Measurements from ENCODE around the gene HMCN1.

The HMCN1 gene

DNA sequence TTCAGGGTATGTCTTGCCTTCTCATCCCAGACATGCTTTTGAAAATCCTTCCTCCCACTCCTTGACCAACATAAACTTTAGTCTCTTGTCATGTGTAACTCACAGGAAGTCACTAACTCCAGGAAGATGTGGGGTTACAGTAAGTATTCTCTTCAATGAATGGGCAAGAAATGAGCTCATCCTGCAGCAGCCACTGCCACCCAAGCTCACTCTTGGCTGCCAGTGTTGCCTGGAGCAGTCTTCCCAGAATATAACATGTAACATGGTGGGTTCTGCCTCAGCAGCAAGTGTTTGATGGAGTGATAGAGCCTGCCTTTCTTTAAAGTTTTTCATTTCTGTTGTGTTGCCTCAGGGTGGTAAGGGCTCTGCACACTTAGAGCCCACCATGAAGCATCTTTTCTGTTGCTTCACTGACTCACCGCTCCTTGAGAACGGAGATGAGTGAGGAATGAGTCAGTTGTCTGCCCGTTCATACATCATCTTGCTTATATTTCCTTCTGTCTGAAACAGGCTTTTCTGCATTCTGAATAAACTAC lies 453.9 kb downstream of the HMCN1 start:
- Histone ChIP-seq H3K9me3 (ENCODE audit: severe bottlenecking) (no peaks in the 10 kb centered on the region), H3K27me3 (ENCODE audit: insufficient read depth, poor library complexity, severe bottlenecking) (no peaks in the 10 kb centered on the region), H3K27ac (ENCODE audit: poor library complexity, severe bottlenecking) (peak overlapping the region; percentile 97), H3K36me3 (ENCODE audit: low read depth) (no peaks in the 10 kb centered on the region), H3K4me3 (ENCODE audit: severe bottlenecking) (no peak overlapping the region), H3K4me1 (ENCODE audit: insufficient read depth, poor library complexity, severe bottlenecking) (peaks cover 39% of the 10 kb centered on the region)
- TF ChIP-seq, protein P1, sequence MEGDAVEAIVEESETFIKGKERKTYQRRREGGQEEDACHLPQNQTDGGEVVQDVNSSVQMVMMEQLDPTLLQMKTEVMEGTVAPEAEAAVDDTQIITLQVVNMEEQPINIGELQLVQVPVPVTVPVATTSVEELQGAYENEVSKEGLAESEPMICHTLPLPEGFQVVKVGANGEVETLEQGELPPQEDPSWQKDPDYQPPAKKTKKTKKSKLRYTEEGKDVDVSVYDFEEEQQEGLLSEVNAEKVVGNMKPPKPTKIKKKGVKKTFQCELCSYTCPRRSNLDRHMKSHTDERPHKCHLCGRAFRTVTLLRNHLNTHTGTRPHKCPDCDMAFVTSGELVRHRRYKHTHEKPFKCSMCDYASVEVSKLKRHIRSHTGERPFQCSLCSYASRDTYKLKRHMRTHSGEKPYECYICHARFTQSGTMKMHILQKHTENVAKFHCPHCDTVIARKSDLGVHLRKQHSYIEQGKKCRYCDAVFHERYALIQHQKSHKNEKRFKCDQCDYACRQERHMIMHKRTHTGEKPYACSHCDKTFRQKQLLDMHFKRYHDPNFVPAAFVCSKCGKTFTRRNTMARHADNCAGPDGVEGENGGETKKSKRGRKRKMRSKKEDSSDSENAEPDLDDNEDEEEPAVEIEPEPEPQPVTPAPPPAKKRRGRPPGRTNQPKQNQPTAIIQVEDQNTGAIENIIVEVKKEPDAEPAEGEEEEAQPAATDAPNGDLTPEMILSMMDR (IDR thresholded peaks at IDR 0.05; ENCODE audit: poor library complexity, severe bottlenecking): no peak
- DNase-seq (ENCODE audit: low spot score) (peak; percentile 74), ATAC-seq (ENCODE audit: low read depth) (peak; percentile 95)

DNA sequence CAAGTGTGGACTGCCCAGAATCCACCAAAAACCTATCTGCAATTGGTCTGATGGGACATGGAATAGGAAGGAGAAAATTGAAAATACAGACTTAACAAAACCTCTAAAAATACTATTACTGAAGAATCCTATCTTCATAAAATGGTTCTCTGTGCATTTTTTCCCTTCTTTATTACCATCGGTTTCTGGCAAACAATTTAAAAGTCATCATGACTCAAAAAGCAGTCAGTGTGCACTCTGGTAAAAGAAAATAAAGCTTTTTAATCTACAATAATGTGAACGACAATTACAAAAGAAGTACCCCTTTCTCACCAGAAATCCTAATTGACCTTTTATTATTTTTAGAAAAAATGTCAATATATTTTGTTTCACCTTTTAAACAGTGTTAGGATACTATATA lies 454.5 kb downstream of the HMCN1 start:
- H3K9me3 ChIP-seq (ENCODE audit: severe bottlenecking): no peaks in the 10 kb centered on the region
- H3K4me1 ChIP-seq (ENCODE audit: insufficient read depth, poor library complexity, severe bottlenecking): peaks cover 33% of the 10 kb centered on the region
- ATAC-seq (ENCODE audit: low read depth): peak; percentile 31; the same call in 2 of the 3 replicates
- H3K27me3 ChIP-seq (ENCODE audit: insufficient read depth, poor library complexity, severe bottlenecking): no peaks in the 10 kb centered on the region
- no peak for DNase-seq (ENCODE audit: low spot score)
- H3K4me3 ChIP-seq (ENCODE audit: severe bottlenecking): no peak overlapping the region
- H3K36me3 ChIP-seq (ENCODE audit: low read depth): no peaks in the 10 kb centered on the region
- TF ChIP-seq, protein P1 (IDR thresholded peaks at IDR 0.05; ENCODE audit: poor library complexity, severe bottlenecking): no peak
- peak overlapping the region; percentile 97 for H3K27ac ChIP-seq (ENCODE audit: poor library complexity, severe bottlenecking)

DNA sequence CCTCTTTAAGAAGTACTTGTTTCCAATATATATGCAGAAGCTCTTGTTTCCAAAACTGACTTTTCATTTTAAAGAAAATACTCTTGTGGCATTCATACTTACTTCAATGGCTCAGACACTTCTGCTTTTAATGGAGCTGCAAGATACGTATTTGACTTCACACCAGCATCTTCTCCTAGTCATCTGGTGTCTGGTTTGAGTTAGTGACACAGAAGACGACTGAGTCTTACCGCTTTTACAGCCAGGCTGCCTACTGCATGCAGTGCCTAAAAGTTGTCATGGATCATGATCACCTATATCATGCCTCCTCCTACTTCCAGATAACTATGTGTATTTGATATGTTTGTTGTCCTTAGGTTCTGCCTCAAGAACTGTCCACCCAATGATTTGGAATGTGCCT lies 455.0 kb downstream of the HMCN1 start:
- Histone ChIP-seq H3K36me3 (ENCODE audit: low read depth) (no peaks in the 10 kb centered on the region), H3K27me3 (ENCODE audit: insufficient read depth, poor library complexity, severe bottlenecking) (no peaks in the 10 kb centered on the region), H3K27ac (ENCODE audit: poor library complexity, severe bottlenecking) (peak overlapping the region; percentile 97), H3K9me3 (ENCODE audit: severe bottlenecking) (no peaks in the 10 kb centered on the region), H3K4me3 (ENCODE audit: severe bottlenecking) (no peak overlapping the region), H3K4me1 (ENCODE audit: insufficient read depth, poor library complexity, severe bottlenecking) (peaks cover 28% of the 10 kb centered on the region)
- TF ChIP-seq, protein P1 (IDR thresholded peaks at IDR 0.05; ENCODE audit: poor library complexity, severe bottlenecking): no peak
- no peak for ATAC-seq (ENCODE audit: low read depth)
- no peak for DNase-seq (ENCODE audit: low spot score)

DNA sequence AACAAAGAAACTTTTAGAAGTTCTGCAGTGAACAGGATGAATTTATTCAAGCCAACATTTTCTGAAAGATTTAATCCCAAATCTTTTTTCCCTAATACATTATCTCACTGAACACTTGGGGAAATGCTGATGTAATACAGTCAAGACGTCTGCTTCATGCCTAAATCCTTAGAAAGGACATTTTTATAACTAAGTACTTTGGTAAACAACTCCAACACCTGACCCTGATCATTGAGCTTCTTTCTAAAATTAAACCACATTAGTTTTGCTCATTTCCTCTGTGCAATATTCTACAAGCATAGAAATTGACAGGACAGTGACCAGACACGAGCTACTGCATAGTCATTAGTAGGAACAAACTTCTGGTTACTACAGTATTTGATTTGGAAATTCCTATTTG lies 457.3 kb downstream of the HMCN1 start:
- DNase-seq (ENCODE audit: low spot score): no peak
- no peak for ATAC-seq (ENCODE audit: low read depth)
- Histone ChIP-seq H3K27me3 (ENCODE audit: insufficient read depth, poor library complexity, severe bottlenecking) (no peaks in the 10 kb centered on the region), H3K36me3 (ENCODE audit: low read depth) (no peaks in the 10 kb centered on the region), H3K9me3 (ENCODE audit: severe bottlenecking) (no peaks in the 10 kb centered on the region), H3K4me1 (ENCODE audit: insufficient read depth, poor library complexity, severe bottlenecking) (peaks cover 23% of the 10 kb centered on the region), H3K27ac (ENCODE audit: poor library complexity, severe bottlenecking) (no peak overlapping the region), H3K4me3 (ENCODE audit: severe bottlenecking) (no peak overlapping the region)
- TF ChIP-seq, protein P1 (IDR thresholded peaks at IDR 0.05; ENCODE audit: poor library complexity, severe bottlenecking): no peak

DNA sequence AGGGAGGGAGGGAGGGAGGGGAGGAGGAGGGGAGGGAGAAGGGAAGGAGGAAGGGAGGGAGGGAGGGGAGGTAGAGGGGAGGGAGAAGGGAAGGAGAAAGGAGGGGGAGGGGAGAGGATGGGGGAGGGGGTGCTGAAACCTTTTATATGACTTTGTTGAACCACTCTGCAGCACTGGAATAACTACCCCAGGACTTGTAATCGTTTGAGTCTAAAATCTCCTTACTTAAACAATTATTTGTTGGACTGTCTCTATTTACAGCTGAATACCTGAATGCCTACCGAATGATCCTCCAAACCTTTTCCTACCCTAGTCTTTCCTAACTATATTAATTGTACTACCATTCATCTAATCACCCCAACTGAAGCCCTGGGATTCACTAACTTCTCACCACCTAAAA lies 459.0 kb downstream of the HMCN1 start:
- Histone ChIP-seq H3K27me3 (ENCODE audit: insufficient read depth, poor library complexity, severe bottlenecking) (no peaks in the 10 kb centered on the region), H3K27ac (ENCODE audit: poor library complexity, severe bottlenecking) (no peak overlapping the region), H3K4me1 (ENCODE audit: insufficient read depth, poor library complexity, severe bottlenecking) (peaks cover 9% of the 10 kb centered on the region), H3K36me3 (ENCODE audit: low read depth) (no peaks in the 10 kb centered on the region), H3K4me3 (ENCODE audit: severe bottlenecking) (no peak overlapping the region), H3K9me3 (ENCODE audit: severe bottlenecking) (no peaks in the 10 kb centered on the region)
- TF ChIP-seq, protein P1 (IDR thresholded peaks at IDR 0.05; ENCODE audit: poor library complexity, severe bottlenecking): no peak
- DNase-seq (ENCODE audit: low spot score): no peak
- no peak for ATAC-seq (ENCODE audit: low read depth)

Data from RWPE2 (cell line).